ENCODE results near the gene METTL15. TPM values are rescaled to one million over a fixed set of nuclear protein-coding genes. Genes with fewer than 3 reads are reported as not detected.

METTL15 gene
- total and polyA plus RNA-seq, 2 experiments from 2014 or later = 9.0 to 19.8 TPM

- TF ChIP-seq, protein P1, sequence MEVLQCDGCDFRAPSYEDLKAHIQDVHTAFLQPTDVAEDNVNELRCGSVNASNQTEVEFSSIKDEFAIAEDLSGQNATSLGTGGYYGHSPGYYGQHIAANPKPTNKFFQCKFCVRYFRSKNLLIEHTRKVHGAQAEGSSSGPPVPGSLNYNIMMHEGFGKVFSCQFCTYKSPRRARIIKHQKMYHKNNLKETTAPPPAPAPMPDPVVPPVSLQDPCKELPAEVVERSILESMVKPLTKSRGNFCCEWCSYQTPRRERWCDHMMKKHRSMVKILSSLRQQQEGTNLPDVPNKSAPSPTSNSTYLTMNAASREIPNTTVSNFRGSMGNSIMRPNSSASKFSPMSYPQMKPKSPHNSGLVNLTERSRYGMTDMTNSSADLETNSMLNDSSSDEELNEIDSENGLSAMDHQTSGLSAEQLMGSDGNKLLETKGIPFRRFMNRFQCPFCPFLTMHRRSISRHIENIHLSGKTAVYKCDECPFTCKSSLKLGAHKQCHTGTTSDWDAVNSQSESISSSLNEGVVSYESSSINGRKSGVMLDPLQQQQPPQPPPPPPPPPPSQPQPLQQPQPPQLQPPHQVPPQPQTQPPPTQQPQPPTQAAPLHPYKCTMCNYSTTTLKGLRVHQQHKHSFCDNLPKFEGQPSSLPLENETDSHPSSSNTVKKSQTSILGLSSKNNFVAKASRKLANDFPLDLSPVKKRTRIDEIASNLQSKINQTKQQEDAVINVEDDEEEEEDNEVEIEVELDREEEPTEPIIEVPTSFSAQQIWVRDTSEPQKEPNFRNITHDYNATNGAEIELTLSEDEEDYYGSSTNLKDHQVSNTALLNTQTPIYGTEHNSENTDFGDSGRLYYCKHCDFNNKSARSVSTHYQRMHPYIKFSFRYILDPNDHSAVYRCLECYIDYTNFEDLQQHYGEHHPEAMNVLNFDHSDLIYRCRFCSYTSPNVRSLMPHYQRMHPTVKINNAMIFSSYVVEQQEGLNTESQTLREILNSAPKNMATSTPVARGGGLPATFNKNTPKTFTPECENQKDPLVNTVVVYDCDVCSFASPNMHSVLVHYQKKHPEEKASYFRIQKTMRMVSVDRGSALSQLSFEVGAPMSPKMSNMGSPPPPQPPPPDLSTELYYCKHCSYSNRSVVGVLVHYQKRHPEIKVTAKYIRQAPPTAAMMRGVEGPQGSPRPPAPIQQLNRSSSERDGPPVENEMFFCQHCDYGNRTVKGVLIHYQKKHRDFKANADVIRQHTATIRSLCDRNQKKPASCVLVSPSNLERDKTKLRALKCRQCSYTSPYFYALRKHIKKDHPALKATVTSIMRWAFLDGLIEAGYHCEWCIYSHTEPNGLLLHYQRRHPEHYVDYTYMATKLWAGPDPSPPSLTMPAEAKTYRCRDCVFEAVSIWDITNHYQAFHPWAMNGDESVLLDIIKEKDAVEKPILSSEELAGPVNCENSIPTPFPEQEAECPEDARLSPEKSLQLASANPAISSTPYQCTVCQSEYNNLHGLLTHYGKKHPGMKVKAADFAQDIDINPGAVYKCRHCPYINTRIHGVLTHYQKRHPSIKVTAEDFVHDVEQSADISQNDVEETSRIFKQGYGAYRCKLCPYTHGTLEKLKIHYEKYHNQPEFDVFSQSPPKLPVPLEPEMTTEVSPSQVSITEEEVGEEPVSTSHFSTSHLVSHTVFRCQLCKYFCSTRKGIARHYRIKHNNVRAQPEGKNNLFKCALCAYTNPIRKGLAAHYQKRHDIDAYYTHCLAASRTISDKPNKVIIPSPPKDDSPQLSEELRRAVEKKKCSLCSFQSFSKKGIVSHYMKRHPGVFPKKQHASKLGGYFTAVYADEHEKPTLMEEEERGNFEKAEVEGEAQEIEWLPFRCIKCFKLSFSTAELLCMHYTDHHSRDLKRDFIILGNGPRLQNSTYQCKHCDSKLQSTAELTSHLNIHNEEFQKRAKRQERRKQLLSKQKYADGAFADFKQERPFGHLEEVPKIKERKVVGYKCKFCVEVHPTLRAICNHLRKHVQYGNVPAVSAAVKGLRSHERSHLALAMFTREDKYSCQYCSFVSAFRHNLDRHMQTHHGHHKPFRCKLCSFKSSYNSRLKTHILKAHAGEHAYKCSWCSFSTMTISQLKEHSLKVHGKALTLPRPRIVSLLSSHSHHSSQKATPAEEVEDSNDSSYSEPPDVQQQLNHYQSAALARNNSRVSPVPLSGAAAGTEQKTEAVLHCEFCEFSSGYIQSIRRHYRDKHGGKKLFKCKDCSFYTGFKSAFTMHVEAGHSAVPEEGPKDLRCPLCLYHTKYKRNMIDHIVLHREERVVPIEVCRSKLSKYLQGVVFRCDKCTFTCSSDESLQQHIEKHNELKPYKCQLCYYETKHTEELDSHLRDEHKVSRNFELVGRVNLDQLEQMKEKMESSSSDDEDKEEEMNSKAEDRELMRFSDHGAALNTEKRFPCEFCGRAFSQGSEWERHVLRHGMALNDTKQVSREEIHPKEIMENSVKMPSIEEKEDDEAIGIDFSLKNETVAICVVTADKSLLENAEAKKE (CRISPR knock-in tag; IDR thresholded peaks at IDR 0.05) = no peak
- TF ChIP-seq NANOG (IDR thresholded peaks at IDR 0.05; ENCODE audit: borderline replicate concordance) (no peak), EZH2phosphoT487 (IDR thresholded peaks at IDR 0.05; ENCODE audit: unreplicated experiment) (no peak)
- TF ChIP-seq, protein P2, sequence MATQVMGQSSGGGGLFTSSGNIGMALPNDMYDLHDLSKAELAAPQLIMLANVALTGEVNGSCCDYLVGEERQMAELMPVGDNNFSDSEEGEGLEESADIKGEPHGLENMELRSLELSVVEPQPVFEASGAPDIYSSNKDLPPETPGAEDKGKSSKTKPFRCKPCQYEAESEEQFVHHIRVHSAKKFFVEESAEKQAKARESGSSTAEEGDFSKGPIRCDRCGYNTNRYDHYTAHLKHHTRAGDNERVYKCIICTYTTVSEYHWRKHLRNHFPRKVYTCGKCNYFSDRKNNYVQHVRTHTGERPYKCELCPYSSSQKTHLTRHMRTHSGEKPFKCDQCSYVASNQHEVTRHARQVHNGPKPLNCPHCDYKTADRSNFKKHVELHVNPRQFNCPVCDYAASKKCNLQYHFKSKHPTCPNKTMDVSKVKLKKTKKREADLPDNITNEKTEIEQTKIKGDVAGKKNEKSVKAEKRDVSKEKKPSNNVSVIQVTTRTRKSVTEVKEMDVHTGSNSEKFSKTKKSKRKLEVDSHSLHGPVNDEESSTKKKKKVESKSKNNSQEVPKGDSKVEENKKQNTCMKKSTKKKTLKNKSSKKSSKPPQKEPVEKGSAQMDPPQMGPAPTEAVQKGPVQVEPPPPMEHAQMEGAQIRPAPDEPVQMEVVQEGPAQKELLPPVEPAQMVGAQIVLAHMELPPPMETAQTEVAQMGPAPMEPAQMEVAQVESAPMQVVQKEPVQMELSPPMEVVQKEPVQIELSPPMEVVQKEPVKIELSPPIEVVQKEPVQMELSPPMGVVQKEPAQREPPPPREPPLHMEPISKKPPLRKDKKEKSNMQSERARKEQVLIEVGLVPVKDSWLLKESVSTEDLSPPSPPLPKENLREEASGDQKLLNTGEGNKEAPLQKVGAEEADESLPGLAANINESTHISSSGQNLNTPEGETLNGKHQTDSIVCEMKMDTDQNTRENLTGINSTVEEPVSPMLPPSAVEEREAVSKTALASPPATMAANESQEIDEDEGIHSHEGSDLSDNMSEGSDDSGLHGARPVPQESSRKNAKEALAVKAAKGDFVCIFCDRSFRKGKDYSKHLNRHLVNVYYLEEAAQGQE (IDR thresholded peaks at IDR 0.05; ENCODE audit: unreplicated experiment) = no peak
Measured at GRCh38 chr11:28137366-28137765, 29.2 kb downstream of the METTL15 start (continued).

GRCh38 chr11:28137832-28138231 lies 29.6 kb downstream of the METTL15 start:
- no peaks in the 10 kb centered on the region for H3K79me2 ChIP-seq (replicated peaks; ENCODE audit: insufficient read depth)
- H3K4me2 ChIP-seq = no peak overlapping the region
- Mint-ChIP-seq H3K4me1 (peaks cover 3% of the 10 kb centered on the region; the same call in 2 of the 3 replicates), H3K27ac (no peak overlapping the region), H3K4me3 (no peak overlapping the region), H3K36me3 (ENCODE audit: low read depth) (peaks cover 90% of the 10 kb centered on the region), H3K9me3 (peaks cover 81% of the 10 kb centered on the region), H3K27me3 (ENCODE audit: insufficient read depth, low read depth, poor library complexity) (peaks cover 3% of the 10 kb centered on the region)
- peak; percentile 42 for DNase-seq (ENCODE audit: low spot score)
- ATAC-seq = no peak
- H3K36me3 ChIP-seq (ENCODE audit: insufficient read depth) = peaks cover 35% of the 10 kb centered on the region
- H4K20me1 ChIP-seq (replicated peaks; ENCODE audit: insufficient read depth) = no peaks in the 10 kb centered on the region
- H2AFZ ChIP-seq = no peak overlapping the region
- no peak overlapping the region for H3K27ac ChIP-seq (ENCODE audit: low read depth)
- H3F3A ChIP-seq (replicated peaks; ENCODE audit: low read depth) = no peaks in the 10 kb centered on the region
- H3K27me3 ChIP-seq (ENCODE audit: insufficient read depth) = no peaks in the 10 kb centered on the region
- no peak overlapping the region for H3K4me3 ChIP-seq
- H3K9me2 ChIP-seq (ENCODE audit: insufficient read depth) = no peaks in the 10 kb centered on the region; the same call in 1 of the 2 replicates
- H3K4me1 ChIP-seq (ENCODE audit: insufficient read depth) = no peaks in the 10 kb centered on the region
- TF ChIP-seq, protein P1 (CRISPR knock-in tag; IDR thresholded peaks at IDR 0.05) = no peak
- no peak for TF ChIP-seq ZNF331 (CRISPR knock-in tag; IDR thresholded peaks at IDR 0.05; ENCODE audit: low read depth)
- TF ChIP-seq JUNB (IDR thresholded peaks at IDR 0.05; ENCODE audit: unreplicated experiment) = no peak

All from GM23338 (cell line).